Body of pancreas (tissue), 4 donors: Measurements from ENCODE around the gene SHCBP1.

Experiments used
- POLR2A ChIP-seq, 3 donors: fragments of 450-650 bp; IDR thresholded peaks; one replicate each; pipeline ENCODE4 v1.6.1; 2016; ENCODE audit warnings: antibody characterized with exemption in 3 of 3, mild to moderate bottlenecking in 2 of 3
- TF ChIP-seq, protein P1 (sequence below), 7 experiments: fragments of 450-650 bp in 4 of 7; fragments of 200-600 bp in 3 of 7; sonication (generic) in 3 of 7; IDR thresholded peaks; one replicate each; pipeline ENCODE4 v1.5.1; 2016 to 2019; ENCODE audit warnings: antibody characterized with exemption in 7 of 7

DNA sequence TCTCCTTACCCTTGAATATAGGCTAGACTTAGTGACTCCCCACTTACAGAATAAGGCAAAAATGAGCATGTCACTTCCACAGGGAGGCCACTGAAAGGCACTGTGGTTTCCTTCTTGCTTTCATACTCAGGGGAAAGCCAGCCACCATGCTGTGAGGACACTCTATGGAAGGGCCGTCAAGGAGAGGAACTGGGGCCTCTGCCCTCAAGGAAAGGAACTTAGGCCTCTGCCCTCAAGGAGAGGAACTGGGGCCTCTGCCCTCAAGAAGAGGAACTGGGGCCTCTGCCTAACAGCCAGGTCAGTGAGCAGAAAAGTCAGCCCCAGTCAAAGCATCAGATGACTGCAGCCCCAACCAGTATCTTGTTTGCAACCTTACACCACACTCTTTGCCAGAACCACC is 37.7 kb upstream of the SHCBP1 start:
- no peak for TF ChIP-seq POLR2A (IDR thresholded peaks at IDR 0.05)
- TF ChIP-seq, protein P1, sequence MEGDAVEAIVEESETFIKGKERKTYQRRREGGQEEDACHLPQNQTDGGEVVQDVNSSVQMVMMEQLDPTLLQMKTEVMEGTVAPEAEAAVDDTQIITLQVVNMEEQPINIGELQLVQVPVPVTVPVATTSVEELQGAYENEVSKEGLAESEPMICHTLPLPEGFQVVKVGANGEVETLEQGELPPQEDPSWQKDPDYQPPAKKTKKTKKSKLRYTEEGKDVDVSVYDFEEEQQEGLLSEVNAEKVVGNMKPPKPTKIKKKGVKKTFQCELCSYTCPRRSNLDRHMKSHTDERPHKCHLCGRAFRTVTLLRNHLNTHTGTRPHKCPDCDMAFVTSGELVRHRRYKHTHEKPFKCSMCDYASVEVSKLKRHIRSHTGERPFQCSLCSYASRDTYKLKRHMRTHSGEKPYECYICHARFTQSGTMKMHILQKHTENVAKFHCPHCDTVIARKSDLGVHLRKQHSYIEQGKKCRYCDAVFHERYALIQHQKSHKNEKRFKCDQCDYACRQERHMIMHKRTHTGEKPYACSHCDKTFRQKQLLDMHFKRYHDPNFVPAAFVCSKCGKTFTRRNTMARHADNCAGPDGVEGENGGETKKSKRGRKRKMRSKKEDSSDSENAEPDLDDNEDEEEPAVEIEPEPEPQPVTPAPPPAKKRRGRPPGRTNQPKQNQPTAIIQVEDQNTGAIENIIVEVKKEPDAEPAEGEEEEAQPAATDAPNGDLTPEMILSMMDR (IDR thresholded peaks at IDR 0.05), result no peak
